ENCODE measurements around the gene LRP1.

The LRP1 gene

GRCh38 chr12:57223191-57224165, 95.2 kb downstream of the LRP1 start:
- DNase-seq (ENCODE audit: low read depth in 2 of 2), result no peak

GRCh38 chr12:57224278-57224972, 96.1 kb downstream of the LRP1 start:
- DNase-seq (ENCODE audit: low read depth in 2 of 2), result no peak

GRCh38 chr12:57224973-57225679, 96.8 kb downstream of the LRP1 start:
- peak in 1 of 2 donors; percentile 59 for DNase-seq (ENCODE audit: low read depth in 2 of 2)

- DNase-seq (ENCODE audit: low read depth in 2 of 2), result no peak
These were observed 97.5 kb downstream of the LRP1 start for GRCh38 chr12:57225680-57226210.

- no peak for DNase-seq (ENCODE audit: low read depth in 2 of 2)
These were observed 98.5 kb downstream of the LRP1 start for GRCh38 chr12:57226588-57227314.

GRCh38 chr12:57227315-57228115, 99.2 kb downstream of the LRP1 start:
- DNase-seq (ENCODE audit: low read depth in 2 of 2), result no peak

GRCh38 chr12:57229046-57229633, 100.9 kb downstream of the LRP1 start:
- no peak for DNase-seq (ENCODE audit: low read depth in 2 of 2)

- DNase-seq (ENCODE audit: low read depth in 2 of 2), result peak; percentile 93 to 94
These were observed 101.5 kb downstream of the LRP1 start, which contains the start of gene SHMT2 for GRCh38 chr12:57229634-57230380. TSS of gene SHMT2 (plus strand) at chr12:57229711. CDS start at chr12:57229779, 68 bp downstream.

GRCh38 chr12:57230381-57231155, 102.3 kb downstream of the LRP1 start:
- no peak for DNase-seq (ENCODE audit: low read depth in 2 of 2)

- DNase-seq (ENCODE audit: low read depth in 2 of 2), result no peak
These were observed 103.2 kb downstream of the LRP1 start for GRCh38 chr12:57231276-57232021.

GRCh38 chr12:57232156-57232756, 104.0 kb downstream of the LRP1 start:
- no peak for DNase-seq (ENCODE audit: low read depth in 2 of 2)

GRCh38 chr12:57233357-57234232, 105.3 kb downstream of the LRP1 start:
- DNase-seq (ENCODE audit: low read depth in 2 of 2), result no peak

GRCh38 chr12:57234233-57234570, 105.9 kb downstream of the LRP1 start:
- no peak for DNase-seq (ENCODE audit: low read depth in 2 of 2)

- DNase-seq (ENCODE audit: low read depth in 2 of 2), result no peak
These were observed 106.3 kb downstream of the LRP1 start for GRCh38 chr12:57234571-57235016.

- no peak for DNase-seq (ENCODE audit: low read depth in 2 of 2)
These were observed 106.9 kb downstream of the LRP1 start for GRCh38 chr12:57235017-57235727.

GRCh38 chr12:57235728-57236131, 107.4 kb downstream of the LRP1 start:
- no peak for DNase-seq (ENCODE audit: low read depth in 2 of 2)
